Thymus (tissue), 11 donors: ENCODE data around the gene SUDS3. TPM values are rescaled to one million over a fixed set of nuclear protein-coding genes. Genes with fewer than 3 reads are reported as not detected.

Experiments used
- DNase-seq, 9 donors: peaks; one replicate each; pipeline ENCODE4 v3.0.0-alpha.2; 2013; ENCODE audit warnings: low spot score in 9 of 9, low read depth in 6 of 9, missing footprints in 1 of 9
- H3K27ac ChIP-seq, 2 donors: one replicate each; pipeline ENCODE4 v1.5.1; 2013; ENCODE audit warnings: control low read depth in 1 of 2, low read depth in 1 of 2, low read length in 1 of 2, mild to moderate bottlenecking in 1 of 2, moderate library complexity in 1 of 2
- H3K27me3 ChIP-seq, 2 donors: one replicate each; pipeline ENCODE4 v1.5.1; 2013; ENCODE audit warnings: low read length in 1 of 2; ENCODE audit not compliant: control insufficient read depth in 2 of 2, insufficient read depth in 1 of 2
- H3K36me3 ChIP-seq, 2 donors: one replicate each; pipeline ENCODE4 v1.5.1; 2013; ENCODE audit warnings: low read length in 1 of 2, mild to moderate bottlenecking in 1 of 2, moderate library complexity in 1 of 2; ENCODE audit not compliant: control insufficient read depth in 2 of 2, insufficient read depth in 2 of 2
- H3K4me1 ChIP-seq, 2 donors: one replicate each; pipeline ENCODE4 v1.5.1; 2013; ENCODE audit warnings: low read length in 2 of 2; ENCODE audit not compliant: control insufficient read depth in 2 of 2, insufficient read depth in 2 of 2
- H3K4me3 ChIP-seq, 2 donors: one replicate each; pipeline ENCODE4 v1.5.1; 2013; ENCODE audit warnings: low read length in 2 of 2, control low read depth in 1 of 2, mild to moderate bottlenecking in 1 of 2
- H3K9me3 ChIP-seq, 2 donors: one replicate each; pipeline ENCODE4 v1.5.1; 2013; ENCODE audit warnings: low read length in 1 of 2, mild to moderate bottlenecking in 1 of 2; ENCODE audit not compliant: control insufficient read depth in 2 of 2, insufficient read depth in 1 of 2
- WGBS: extraction: QIAGEN DNeasy Blood & Tissue Kit; methylation state at CpG from one replicate; pipeline ENCODE4 v1.1.7; 2013; 5-methylcytosine and 5-hydroxymethylcytosine counted together
- polyA plus RNA-seq: library from polyadenylated mRNA; stranded (reverse); fragments of 200-250 nt; gene quantifications from one replicate; pipeline ENCODE4 v1.2.3, GENCODE V29; 2013
- total RNA-seq: library from RNA; stranded (reverse); fragments of 120-200 nt; gene quantifications from one replicate; pipeline ENCODE4 v1.2.4, GENCODE V29; 2013
- donor health status: healthy.

SUDS3 gene
- total and polyA plus RNA-seq, 2 donors, result 19.3 to 21.8 TPM

DNA sequence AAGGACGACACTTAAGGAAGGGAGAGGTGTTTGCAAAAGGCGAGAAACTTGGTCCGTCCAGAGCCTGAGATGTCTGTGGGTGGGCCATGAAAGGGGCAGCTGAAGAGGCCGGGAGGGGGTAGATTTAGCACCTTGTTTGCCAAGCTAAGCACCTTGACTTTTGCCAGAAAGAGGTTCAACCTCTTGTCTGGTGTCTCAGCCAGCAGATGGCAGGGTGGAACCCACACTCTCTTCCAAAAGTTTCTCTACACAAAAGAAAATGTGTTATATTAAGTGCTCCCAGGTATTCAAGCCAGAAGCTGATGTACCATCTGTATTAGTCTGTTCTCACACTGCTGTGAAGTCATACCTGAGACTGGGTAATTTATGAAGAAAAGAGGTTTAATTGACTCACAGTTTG is 69.9 kb downstream of the SUDS3 start:
- no peaks in the 10 kb centered on the region for H3K36me3 ChIP-seq
- no peak for DNase-seq
- WGBS, result 55% methylated on average over 4 of the region's 4 CpGs
- no peak overlapping the region for H3K27ac ChIP-seq
- no peaks in the 10 kb centered on the region for H3K9me3 ChIP-seq
- H3K27me3 ChIP-seq, result no peaks in the 10 kb centered on the region
- no peak overlapping the region for H3K4me3 ChIP-seq
- no peaks in the 10 kb centered on the region for H3K4me1 ChIP-seq

DNA sequence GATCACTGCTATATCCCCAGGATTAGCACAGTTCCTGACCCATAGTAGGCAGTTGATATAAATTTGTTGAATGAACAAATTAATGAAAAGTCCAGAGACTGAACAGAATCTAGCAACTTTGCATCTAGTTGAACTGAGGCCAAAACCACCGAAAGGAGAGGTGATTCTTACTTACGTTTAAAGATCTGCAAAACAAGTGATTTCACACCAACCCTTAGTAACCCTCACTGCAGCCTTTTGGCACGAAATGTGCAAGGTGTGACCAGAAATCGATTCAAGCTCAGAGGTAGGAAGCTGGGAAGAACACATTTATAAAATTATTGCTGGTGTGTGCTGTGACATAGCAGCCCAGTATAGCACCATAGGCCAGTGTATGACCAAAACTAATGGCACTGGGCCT is 70.8 kb downstream of the SUDS3 start:
- H3K4me1 ChIP-seq, result no peaks in the 10 kb centered on the region
- no peak for DNase-seq
- no peak overlapping the region for H3K4me3 ChIP-seq
- H3K9me3 ChIP-seq, result no peaks in the 10 kb centered on the region
- 86% methylated on average over 4 of the region's 4 CpGs for WGBS
- no peaks in the 10 kb centered on the region for H3K27me3 ChIP-seq
- H3K36me3 ChIP-seq, result no peaks in the 10 kb centered on the region
- H3K27ac ChIP-seq, result no peak overlapping the region

DNA sequence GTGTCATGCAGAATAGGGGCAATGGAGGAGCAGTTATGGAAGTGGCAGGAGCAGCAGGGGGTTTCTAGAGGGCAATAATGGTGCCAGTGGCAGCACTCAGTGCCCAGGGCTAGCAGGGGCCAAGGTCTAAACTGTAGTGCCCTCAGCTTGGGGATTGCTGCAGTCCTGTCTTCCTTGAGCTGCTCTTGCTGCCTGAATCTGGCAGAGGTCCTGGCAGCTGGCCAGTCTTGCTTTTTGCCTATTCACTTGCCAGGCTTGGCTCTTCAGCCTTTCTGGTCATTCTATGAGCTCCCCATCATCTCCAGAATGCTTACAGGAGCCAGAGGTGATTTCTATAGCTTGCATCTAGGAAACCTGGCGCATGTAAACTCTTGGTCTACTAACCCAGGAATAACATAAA is 72.0 kb downstream of the SUDS3 start:
- Histone ChIP-seq H3K36me3 (no peaks in the 10 kb centered on the region), H3K4me3 (no peak overlapping the region), H3K4me1 (no peaks in the 10 kb centered on the region), H3K27ac (no peak overlapping the region), H3K27me3 (no peaks in the 10 kb centered on the region), H3K9me3 (no peaks in the 10 kb centered on the region)
- DNase-seq, result no peak
- 96% methylated on average over 1 of the region's 1 CpG for WGBS

DNA sequence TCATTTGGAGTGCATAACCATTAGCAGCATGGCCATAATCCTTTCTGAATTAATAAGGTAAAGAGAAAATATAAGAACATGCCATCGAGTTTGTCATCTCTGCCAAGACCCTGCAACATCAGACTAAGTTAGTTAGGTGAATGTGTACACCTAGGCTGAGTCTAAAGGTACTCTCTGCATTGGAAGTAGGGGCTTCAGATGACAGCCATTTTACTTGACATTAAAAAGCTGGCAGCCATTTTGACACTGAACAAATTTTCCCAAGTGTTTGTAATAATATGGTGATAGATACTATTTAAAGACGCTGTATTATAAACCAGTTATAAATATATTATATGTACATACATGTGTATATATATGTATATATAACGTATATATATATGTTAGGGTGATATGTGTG is 79.0 kb downstream of the SUDS3 start:
- Histone ChIP-seq H3K27ac (no peak overlapping the region), H3K27me3 (no peaks in the 10 kb centered on the region), H3K36me3 (no peaks in the 10 kb centered on the region), H3K4me3 (no peak overlapping the region), H3K9me3 (peaks cover 0 to 4% of the 10 kb centered on the region in 2 donors), H3K4me1 (no peaks in the 10 kb centered on the region)
- WGBS, result 77% methylated on average over 3 of the region's 3 CpGs
- no peak for DNase-seq

DNA sequence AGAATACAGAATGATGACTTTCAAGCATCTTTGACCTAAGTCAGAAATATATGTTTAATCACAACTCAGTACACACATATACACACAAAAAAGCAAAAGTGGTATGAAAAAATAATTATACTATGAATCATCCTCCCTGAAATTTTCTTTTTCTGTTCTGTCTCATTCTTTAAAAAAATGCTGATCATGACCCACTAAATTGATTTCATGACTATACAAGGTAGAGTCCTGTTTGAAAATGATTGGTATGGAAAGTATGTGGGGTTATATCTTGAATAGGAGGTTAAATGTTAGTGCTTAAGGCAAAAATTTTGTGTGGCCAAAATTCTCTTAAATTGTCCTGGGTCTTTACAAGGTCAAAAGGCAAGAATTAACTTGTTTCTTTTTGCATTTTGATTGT is 80.4 kb downstream of the SUDS3 start:
- Histone ChIP-seq H3K9me3 (peaks cover 0 to 4% of the 10 kb centered on the region in 2 donors), H3K27me3 (no peaks in the 10 kb centered on the region), H3K36me3 (no peaks in the 10 kb centered on the region), H3K27ac (no peak overlapping the region), H3K4me3 (no peak overlapping the region), H3K4me1 (no peaks in the 10 kb centered on the region)
- no peak for DNase-seq

DNA sequence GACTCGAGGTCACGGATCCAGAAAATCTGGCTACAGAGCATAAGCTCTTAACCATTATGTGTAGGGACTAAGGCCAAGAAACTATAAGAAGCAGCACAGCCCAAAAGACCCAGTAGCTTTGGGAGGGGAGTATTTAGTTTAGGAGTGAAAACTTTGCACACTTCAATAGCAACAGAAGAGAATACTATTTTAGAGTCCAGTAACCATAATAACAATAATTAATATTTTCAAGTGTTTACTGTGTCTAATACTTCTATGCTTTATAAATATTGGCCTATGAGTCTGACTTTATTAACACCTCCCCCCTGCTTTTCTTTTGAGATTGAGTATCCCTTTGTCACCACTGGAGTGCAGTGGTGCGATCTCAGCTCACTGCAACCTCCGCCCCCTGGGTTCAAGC is 82.8 kb downstream of the SUDS3 start:
- Histone ChIP-seq H3K27me3 (no peaks in the 10 kb centered on the region), H3K4me3 (no peak overlapping the region), H3K9me3 (peaks cover 0 to 4% of the 10 kb centered on the region in 2 donors), H3K36me3 (no peaks in the 10 kb centered on the region), H3K4me1 (no peaks in the 10 kb centered on the region), H3K27ac (no peak overlapping the region)
- WGBS, result 98% methylated on average over 4 of the region's 4 CpGs
- DNase-seq, result no peak

DNA sequence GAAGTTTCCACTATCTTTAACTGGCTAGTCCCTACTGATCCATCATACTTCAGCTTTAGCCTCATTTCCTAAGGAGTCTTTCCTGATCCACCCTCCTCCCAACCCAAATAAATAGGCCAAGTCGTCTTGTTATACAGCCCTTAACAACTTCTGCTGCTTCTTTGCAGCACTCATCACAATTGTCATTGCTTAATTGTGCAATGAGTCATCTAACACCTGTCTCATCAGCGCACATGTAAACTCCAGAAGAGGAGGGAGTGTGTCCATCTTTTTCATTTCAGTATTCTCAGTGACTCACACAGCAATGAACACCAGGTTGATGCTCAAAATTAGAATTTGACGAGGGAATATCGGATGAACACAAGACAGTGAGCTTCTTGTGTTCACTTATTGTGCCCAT is 87.3 kb downstream of the SUDS3 start:
- 90% methylated on average over 4 of the region's 4 CpGs for WGBS
- peaks cover 0 to 4% of the 10 kb centered on the region in 2 donors for H3K9me3 ChIP-seq
- H3K27ac ChIP-seq, result no peak overlapping the region
- H3K4me3 ChIP-seq, result no peak overlapping the region
- no peak for DNase-seq
- H3K27me3 ChIP-seq, result no peaks in the 10 kb centered on the region
- no peaks in the 10 kb centered on the region for H3K36me3 ChIP-seq
- no peaks in the 10 kb centered on the region for H3K4me1 ChIP-seq

DNA sequence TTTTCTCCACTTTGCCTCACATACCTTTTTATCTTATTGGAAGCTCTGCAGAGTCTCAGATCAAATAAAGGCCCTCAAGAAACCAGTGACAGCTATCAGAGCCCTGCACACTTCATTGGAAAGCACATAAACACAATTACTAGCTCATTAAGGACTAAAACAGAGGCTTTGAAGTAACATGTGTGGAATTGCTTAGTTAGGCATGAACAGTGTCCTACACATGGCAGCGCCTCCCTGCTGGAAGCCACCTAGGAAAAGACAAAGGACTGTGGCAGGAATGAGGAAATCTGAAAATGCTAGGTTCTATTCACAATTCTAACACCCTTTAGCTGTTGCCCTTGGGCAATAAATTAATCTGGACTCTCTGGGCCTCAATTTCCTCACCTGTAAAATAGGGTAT is 89.4 kb downstream of the SUDS3 start:
- no peak overlapping the region for H3K27ac ChIP-seq
- no peak overlapping the region for H3K4me3 ChIP-seq
- 94% methylated on average over 1 of the region's 1 CpG for WGBS
- no peaks in the 10 kb centered on the region for H3K36me3 ChIP-seq
- no peak for DNase-seq
- H3K9me3 ChIP-seq, result no peaks in the 10 kb centered on the region
- no peaks in the 10 kb centered on the region for H3K4me1 ChIP-seq
- H3K27me3 ChIP-seq, result no peaks in the 10 kb centered on the region
